ENCODE measurements around the gene WSCD1.

The WSCD1 gene

DNA sequence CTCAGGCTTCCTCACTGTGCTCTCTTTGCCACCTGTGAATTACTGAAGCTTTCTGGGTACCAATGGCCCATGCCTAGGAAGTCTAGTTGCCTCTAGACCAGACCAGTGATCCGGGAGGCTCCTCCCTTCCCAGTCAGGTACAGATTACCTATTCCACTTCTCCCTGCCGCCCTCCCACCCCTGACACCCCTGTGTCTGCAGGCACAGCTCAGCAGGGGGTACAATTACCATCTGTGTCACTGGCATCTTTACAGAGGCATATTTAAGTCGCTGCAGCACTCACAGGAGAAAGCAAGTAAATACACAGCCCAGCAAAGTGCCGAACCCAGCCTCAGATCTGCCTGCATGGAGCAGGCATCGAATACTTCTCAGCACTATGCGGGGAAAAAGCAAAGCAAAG is 5.3 kb upstream of the WSCD1 start:
- no peak for DNase-seq

DNA sequence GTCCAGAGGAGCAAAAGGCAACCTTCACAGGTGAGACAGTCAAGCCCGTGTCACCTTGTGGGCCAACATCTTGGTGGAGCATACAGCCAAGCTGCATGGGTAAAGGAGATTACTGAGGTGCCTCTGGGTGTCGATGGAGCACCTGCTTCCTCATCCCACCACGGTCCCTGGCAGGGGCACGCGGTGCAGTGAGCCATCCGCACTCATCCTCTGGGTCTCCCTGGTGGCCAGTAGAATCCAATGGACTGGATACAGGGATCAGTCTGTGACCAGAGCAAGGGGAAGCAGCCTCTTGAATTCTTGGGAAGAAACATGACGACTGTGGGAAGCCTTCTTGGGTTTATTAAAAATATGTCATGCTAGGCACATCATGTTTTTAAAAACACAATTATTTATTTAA is 4.8 kb upstream of the WSCD1 start:
- DNase-seq: no peak

DNA sequence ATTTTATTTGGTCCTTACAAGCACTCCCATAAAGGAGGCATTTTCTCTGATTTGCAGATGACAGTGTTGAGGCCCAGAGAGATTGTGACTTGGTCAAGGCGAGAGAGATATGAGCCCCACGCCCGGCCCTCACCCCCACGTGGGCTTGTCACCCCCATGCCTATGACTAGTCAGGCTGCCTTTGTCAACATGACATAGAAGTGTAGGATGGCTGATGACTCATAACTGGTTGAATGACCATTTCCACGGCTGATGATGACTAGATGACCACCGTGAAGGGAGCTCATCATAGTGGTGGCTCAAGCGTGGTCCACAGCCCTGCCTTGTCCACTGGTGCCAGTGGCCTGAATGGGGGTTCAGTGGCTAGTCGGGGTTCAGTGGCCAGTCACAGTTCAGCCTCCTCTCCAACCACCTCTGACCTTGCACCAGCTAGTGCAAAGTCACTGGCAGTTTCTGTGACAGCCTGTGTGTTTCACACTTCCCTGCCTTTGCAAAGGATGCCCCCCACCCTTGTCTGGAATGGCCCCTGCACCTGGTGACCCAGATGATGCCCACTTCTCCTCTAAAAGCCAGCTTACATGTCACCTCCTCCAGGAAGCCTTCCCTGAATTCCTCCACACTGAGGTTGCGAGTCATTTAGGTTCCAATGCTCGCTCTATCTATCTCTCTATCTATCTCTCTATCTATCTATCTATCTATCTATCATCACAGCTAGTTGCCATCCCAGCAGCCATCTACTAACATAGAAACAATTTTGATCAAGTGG is 3.8 kb upstream of the WSCD1 start:
- DNase-seq: no peak

DNA sequence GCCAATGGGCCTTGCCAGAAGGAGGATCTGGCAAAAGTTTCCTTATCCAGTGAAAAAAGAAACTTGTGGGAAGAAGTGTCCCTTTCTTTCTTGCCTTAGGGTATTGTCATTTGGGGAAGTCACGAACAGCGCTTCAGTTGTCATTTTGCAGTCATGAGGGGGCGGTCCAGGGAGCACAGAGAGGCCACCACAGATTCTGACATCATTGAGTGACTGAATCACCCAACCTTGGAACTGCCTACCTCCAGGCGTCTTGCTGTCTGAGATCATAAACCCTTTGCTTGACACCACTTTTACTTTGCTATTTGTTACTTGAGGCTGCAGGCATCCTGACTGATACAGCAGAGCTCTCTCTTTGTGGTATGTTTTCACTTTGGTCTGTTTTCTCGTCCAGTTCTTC is 3.1 kb upstream of the WSCD1 start:
- no peak for DNase-seq

DNA sequence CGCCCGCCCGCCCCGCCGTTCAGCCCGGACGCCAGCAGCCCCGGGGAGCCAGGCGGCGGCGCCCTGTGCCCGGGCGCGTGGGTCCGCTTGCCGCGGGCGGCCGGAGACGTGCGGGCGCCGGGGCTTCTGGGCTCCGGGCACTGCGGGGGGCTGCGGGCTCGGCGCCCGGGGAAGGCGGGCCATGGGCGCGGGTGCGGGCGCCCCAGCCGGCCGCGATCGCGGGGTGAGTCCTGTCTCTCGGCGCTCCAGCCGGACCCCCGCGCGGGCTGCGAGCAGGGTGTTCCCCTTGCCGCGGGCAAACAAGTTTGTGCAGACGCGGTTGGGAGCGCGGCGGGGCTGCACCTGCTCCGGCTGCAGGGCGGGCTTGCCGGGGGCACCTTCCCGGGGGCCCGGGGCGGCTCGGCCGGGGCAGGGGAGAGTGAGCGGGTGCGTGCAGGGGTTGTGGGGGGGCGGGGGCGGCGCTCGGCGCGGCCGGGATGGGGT is 292 bp downstream of the WSCD1 start:
- no peak for DNase-seq

DNA sequence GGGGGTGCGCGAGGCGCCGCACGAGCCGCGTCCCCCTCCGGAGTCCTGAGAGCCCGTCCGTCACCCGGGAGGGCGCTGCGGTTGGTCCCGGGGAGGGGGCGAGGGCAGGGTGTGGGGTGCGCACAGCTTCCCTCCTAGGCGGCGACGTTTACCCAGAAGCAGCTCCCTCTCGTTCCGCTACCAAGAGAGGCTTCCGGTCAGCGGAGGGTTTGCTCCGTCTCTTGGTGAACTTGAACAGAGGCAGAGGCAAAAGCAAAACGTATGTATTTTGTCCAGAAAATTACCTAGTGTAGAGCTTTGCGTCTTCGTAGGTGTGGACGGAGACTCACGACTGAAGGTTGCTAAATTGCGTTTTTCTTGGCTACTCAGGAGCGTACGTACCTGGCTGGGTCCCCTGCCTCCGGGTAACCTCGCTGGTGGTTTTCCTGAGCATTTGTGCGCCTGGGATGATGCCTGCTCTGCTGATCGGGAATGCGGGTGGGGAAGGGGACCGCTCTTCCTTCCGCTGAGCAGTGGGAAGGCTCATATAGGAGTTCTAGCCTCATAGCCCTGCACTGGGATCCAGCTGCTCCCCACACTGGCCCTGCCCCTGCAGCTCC is 833 bp downstream of the WSCD1 start:
- DNase-seq: no peak

DNA sequence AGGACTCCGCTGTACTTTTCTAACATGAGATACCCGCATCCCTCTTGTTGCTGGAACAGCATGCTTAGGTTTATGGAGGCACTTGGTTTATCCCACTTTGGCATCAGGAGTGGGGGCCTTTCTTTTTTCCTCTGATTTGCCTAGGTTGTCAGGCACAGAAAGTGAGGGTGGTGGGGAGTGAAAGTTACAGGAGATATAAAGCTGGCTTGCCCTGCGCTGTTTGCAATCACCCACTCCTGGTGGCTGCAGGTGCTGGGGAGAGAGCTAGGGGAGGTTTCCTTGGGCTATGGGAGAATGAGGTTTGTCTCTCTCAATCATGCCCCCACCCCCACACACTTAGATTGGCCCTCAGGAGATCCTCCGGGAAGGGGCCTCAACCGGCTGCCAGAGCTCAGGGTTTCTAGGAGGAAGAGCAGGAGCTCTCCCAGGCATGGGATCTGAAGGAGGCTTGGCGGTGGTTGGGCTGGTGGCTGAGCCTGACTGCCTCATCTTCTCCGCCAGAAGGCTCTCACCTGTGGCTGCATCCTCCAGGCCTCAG is 1.4 kb downstream of the WSCD1 start:
- DNase-seq: no peak

DNA sequence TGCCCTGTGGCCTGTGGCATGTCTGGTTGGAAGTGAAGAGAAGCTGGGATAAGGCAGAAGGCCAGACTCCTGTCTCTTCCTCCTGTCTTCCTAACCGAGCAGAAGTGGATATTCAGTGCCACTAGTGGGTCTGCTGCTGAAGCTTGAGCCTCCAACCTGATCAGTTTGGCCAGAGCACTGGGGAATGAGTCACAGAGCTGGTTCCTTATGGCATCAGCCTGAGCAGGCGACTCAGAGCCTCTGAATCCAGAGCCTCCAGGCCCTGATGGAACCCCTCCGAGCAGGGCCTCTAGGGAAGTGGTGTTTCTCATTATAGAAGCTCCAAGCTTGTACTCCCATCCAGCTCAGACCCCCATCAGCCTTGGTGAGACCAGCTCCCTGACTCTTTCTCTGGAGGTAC is 2.0 kb downstream of the WSCD1 start:
- DNase-seq: no peak

DNA sequence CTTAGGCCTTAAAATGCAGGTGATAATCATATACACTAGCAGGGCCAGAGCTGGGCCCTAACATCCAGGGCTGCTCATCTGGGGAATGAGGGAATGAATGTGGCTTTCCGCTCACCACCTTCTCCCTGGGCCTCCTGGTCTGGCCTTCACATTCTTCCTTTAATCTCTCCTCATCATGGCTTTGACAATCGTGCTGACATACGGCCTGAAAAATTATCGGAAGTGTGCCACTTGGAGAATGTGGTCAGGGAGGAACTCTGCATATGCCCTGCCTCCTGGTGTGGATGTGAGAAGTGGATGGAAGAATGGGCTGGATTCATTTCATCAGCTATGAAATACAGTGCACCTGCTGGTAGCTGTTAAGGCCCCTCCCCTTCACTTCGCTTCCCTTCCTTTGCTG is 2.4 kb downstream of the WSCD1 start:
- no peak for DNase-seq

DNA sequence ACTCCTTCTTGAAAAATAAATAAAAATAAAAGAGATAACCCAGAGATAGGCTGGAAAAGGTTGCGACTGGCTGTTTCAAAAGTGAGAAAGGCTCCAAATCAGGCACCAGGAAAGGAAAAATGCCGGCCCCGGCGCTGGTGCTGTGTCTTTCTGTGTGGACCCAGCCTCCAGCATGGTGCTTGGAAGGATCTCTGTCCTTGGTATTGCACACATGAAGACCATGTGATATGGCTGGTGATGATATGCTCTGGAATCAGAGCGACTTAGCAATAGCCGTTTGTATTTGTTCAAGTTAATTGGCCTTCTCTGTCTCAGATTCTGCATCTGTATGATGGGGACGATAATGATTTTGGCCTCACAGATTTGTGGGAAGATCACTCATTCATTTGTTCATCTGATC is 3.4 kb downstream of the WSCD1 start:
- no peak for DNase-seq

DNA sequence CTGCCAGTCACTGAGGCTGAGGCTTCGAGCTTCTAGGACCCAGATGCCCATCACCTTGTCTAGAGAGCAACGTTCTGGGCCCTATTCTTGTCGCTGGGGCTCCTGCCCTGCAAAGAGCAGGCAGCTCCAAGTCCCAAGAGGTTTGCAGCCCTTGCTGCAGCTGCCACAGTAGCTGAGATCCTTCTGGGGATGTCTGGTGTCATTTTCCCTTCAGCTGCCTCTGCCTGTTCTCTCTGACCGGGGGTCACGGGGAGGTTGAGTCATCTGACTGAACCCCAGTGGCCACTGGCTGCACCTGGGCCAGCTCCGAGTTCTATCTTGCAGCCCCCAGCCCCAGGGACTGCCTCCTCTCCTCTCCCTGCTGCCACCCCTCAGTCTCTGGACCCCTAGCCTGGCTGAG is 4.9 kb downstream of the WSCD1 start:
- DNase-seq: no peak

DNA sequence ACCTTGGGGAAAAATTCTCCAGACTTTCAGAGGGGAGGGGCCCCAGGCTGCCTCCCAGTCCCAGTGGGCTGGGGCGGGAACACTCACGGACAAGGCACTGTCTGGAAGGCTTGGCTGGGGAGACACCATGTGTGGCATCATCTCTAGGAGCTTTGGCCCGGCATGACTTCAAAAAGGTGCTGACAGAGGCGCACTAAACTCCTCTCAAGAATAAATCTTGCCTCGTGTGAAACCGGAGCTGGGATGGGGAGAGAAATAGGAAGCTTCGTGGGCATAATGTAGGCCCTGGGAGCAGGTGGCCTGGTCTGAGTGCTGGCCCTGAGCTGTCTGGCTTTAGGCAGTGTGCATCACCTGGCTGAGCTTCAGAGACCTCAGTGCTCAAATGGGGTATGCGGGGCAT is 5.7 kb downstream of the WSCD1 start:
- no peak for DNase-seq

DNA sequence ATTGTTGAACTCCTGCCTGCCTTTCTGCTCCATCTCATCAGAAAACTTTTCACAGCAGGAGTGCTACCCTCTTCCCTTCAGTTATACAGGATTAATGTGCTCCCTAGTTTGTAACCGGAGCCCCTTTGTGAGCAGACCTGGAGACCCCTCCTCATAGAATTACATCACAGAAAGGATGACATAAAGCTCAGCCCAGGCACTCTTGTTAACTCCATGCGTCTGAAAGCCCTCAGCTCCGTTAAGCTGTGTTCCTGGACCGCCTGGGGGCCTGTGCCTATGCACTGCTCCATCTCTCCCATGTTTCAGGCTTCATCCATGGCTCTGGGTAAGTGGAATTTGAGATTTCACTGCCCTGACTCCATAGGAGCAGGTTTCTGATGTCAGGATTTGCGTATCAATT is 7.6 kb downstream of the WSCD1 start:
- no peak for DNase-seq

DNA sequence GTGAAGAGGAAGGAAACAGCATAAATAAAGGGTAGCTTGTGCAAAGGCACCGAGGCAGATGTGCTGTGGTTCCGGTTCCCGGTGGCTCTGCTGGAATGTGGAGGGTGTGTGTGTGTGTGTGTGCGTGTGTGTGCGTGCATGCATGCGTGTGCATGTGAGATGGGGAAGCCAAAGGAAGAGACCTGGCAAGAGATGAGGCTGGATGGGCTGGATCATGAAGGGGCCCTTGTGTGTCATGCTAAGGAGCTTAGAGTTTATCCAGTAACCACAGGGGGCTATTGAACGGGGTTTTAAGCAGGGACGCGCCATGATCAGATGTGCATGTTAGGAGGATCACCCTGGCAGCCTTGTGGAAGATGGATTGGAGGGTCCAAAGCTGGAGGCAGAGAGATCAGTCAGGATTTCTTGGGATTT is 8.3 kb downstream of the WSCD1 start:
- no peak for DNase-seq

DNA sequence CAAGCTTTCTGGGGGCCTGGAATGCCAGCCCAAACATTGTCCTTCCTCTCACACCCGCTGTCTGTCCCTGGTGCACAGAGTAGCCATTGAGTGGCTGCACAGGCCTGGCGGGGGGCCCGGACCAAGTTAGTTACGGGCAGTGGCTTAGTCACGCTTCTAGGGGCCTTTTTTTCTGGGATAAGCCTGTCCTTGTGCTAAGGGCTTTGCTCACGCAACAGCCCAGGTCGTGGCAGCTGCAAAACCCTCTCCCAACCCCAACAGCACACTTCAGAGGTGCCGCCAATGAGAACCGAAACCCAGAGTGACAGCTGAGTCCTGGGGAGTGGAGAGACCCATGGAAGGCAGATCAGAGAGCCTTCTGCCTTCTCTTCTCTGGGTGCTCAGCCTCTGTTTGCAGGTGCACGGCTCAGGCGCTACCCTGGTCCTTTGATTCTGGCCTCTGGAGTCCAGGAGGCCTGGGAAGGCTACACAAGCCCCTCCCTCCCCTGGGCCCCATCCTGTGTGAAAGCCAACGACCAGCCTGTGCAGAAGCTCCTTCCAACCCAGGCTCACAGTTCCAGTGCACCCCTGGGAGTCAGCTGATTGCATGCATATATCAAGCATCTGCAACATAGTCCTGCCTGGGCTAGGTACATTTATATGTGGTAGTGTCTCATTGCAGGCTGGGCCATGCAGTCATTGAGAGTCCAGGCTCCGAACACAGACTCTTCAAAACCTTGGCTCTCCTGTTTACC is 9.1 kb downstream of the WSCD1 start:
- DNase-seq: no peak

DNA sequence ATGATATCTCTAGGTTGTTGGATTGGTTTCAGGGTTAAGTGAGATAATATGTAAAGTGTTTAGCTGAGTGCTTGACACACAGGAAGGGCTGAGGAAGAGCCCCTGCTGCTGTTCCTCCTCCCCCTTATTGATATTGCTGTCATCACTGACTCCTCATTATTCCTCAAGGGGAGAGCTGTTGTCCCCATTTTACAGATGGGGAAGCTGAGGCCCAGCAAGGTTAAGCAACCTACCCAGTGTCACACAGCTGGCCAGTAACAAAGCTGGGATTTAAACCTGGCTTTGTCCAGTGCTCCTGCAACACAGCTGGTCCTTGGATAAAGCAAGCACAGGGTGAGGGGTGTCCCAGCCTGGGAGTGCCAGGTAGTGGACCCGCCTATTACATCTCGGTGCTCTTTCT is 9.8 kb downstream of the WSCD1 start:
- no peak for DNase-seq

DNA sequence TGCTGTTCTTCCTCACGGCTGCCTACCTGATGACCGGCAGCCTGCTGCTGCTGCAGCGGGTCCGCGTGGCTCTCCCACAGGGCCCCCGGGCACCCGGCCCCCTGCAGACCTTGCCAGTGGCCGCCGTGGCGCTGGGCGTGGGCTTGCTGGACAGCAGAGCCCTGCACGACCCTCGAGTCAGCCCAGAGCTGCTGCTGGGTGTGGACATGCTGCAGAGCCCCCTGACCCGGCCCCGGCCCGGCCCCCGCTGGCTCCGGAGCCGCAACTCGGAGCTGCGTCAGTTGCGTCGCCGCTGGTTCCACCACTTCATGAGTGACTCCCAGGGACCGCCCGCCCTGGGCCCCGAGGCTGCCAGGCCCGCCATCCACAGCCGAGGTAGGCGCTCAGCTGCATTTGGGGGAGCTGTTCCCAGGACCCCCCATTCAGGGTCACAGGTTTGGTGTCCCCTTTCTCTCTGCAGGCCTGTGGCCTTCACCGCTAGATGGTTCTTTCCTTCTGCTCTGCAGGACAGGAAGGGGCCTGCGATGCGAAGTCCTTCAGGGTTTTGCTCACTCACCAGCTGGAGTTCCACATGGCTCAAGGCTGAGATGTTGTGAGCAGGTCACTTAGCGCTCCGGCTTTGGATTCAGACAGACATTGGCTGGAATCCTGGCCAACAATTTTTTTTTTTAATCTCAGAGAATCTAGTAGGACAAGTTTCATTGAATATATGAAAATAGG is 10.7 kb downstream of the WSCD1 start:
- DNase-seq: no peak

DNA sequence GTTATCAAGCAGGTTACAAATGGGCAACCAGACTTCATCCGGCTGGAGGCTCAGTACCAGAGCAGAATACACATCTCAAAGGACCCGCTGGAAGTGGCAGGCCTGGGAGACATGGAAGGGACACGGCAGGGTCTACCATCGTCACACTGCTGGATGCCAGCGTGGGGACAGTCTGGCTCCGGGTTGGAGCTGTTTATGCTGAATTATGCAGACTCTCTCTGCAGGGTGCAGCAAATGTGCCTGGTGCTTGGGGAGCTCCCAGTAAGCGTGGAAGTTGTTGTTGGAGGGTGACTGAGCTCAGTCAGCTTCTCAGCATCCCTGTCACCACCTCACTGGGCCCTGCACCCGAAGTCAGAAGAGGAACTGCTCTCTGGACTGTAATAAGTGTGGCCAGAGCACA is 12.2 kb downstream of the WSCD1 start:
- no peak for DNase-seq

DNA sequence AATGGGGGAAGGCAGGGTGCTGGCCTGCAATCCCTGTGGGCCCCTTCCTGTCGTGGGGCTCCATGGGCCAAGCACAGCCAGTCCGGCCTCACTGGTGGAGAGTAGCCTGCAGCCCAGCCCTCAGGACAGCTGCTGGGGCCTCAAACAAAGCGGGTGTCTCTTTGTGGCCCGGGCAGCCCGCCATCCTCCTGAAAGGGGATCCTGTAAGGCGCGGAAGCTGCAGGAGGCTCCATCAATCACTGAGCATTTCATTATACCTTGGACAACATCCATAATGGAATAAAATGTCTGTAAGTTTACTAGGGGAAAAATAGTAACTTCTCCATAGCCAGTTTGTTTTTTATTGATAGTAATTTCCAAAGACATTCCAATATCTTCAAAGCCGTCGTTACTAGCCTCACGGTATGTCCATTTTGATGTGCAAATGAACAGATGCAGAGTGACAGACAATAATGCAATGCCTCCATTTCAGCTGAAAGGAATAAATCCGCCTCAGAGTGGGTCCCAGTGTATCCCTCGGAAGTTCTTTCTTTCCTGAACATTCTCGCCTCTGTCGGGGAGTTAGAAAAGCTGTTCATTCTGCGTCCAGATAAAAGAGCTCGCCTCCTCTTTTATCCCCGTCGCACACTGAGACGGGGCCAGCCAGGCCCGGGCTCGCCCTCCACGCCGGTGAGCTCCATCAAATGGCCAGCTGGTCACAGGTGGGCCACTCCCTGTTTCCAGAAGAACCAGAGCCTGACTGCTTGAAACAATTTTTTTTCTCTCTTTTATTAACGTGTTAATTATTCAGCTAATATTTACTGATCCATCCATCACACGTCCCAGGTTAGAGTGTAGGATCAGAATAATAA is 14.4 kb downstream of the WSCD1 start:
- no peak for DNase-seq

DNA sequence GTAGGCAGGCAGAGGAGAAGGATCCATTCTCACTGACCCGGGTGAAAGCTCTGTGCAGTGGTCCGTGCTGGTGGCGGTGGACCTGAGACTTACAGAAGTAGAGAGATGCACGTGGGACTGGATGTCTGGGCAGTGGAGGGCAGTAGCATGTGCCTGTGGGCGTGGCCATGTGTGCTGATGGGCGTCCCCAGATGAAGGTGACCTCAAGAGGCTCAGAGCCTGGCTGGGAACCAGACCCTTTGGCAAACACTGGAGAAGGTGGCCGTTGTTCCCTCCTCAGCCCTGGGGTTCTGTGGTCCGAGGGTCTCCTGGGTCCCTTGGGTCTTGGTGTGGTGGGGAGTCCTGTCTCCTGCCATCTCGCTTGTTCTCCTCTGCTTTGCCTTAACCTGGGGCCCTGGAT is 15.6 kb downstream of the WSCD1 start:
- DNase-seq: no peak

DNA sequence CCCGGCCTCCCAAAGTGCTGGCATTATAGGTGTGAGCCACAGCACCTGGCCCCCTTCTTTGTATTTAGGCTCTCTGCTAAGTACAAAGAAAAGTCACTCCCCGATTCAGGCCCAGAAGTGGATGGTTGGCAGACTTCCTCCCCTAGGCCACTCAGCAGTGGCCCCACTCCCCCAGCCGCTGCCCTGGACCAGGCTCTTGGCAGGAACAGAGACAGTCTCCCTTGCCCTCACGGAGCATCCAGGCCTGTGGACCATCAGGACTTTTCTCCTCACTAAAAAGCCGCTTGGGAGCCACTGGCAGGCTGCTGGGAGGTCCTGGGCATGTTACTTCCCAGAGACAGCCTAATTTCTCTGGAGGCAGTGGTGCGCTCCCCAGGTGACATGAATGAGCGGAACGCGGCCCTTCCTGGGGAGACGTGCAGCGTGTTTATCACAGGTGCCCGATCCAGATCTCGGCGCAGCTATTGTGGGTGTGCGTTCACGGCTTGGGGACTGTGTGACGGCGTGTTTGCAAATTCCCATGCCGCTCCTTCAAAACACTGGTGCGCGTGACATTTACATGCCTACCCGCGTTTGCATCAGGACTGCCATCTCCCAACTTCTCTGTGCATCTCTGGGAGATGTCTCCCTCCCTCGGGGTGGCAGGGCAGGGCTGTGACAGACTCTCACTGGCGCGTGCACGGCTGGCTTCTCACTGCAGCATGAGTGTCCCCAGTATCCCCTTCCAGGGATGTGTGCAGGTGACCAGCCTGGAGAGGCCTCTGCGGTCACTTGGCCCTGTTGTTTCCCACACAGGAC is 16.6 kb downstream of the WSCD1 start:
- no peak for DNase-seq
